ENCODE results near the gene LRFN4.

The LRFN4 gene

DNA sequence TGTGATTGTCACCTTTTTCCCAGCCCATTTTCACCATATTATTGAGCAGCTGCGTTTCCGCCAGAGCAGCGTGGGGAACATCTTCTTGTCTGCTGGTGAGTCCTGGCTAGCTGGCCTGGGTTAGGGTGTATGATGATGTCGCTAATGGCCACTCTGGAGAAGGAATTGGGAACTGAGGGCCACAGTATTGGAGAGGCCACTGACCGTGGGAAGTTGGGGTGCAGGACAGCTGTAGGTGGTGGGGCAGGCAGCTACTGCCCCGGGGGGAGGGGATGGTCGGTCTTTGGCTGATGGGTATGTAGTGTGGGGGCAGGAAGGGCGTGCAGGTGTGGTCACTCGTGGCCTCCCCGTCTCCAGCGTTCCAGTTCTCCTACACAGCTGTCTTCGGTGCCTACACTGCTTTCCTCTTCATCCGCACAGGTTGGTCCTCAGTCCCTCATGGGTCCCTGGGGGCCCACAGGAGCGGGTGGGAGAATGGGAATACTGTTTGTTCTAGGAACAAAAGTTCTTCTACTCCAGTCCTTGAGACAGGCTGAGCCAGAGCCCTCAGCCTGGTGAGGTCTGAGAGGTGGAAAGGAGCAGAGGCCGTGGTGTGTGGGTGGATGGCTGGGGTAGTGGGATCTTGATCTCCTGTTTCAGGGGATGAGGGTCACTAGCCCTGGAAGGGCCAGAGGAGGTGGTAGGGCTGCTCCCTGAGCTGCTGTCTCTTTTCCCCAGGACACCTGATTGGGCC, 11.6 kb upstream of the LRFN4 start:
- no peaks in the 10 kb centered on the region for H3K27me3 ChIP-seq (ENCODE audit: low read length)
- H4K20me1 ChIP-seq (ENCODE audit: low read depth, low read length): no peaks in the 10 kb centered on the region
- H3K9me2 ChIP-seq (replicated peaks; ENCODE audit: insufficient read depth, low read length): no peaks in the 10 kb centered on the region
- no peak overlapping the region for H3K9ac ChIP-seq (ENCODE audit: low read length)
- no peak overlapping the region for H3K4me3 ChIP-seq (ENCODE audit: insufficient read depth, low read length, poor library complexity, severe bottlenecking)
- peaks cover 37% of the 10 kb centered on the region for H3K79me2 ChIP-seq (ENCODE audit: insufficient read depth, low read length)
- no peaks in the 10 kb centered on the region for H3K9me3 ChIP-seq (ENCODE audit: insufficient read depth, low read length)
- TF ChIP-seq, protein P1, sequence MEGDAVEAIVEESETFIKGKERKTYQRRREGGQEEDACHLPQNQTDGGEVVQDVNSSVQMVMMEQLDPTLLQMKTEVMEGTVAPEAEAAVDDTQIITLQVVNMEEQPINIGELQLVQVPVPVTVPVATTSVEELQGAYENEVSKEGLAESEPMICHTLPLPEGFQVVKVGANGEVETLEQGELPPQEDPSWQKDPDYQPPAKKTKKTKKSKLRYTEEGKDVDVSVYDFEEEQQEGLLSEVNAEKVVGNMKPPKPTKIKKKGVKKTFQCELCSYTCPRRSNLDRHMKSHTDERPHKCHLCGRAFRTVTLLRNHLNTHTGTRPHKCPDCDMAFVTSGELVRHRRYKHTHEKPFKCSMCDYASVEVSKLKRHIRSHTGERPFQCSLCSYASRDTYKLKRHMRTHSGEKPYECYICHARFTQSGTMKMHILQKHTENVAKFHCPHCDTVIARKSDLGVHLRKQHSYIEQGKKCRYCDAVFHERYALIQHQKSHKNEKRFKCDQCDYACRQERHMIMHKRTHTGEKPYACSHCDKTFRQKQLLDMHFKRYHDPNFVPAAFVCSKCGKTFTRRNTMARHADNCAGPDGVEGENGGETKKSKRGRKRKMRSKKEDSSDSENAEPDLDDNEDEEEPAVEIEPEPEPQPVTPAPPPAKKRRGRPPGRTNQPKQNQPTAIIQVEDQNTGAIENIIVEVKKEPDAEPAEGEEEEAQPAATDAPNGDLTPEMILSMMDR (IDR thresholded peaks at IDR 0.05; ENCODE audit: insufficient read depth, low read length, poor library complexity, severe bottlenecking): no peak
- TF ChIP-seq EZH2phosphoT487 (conservative IDR thresholded peaks at IDR 0.05; ENCODE audit: low read length): no peak
- H3K27ac ChIP-seq (ENCODE audit: low read depth, low read length): no peak overlapping the region
- H2AFZ ChIP-seq (ENCODE audit: low read depth, low read length, severe bottlenecking): no peak overlapping the region
- H3F3A ChIP-seq (ENCODE audit: insufficient read depth): 0 out of 2 replicates have a peak, but pooled peaks cover 5% of the 10 kb centered on the region
- no peaks in the 10 kb centered on the region for H3K36me3 ChIP-seq (ENCODE audit: low read length)
- no peak overlapping the region for H3K4me2 ChIP-seq (ENCODE audit: low read depth, low read length, poor library complexity, severe bottlenecking)

DNA sequence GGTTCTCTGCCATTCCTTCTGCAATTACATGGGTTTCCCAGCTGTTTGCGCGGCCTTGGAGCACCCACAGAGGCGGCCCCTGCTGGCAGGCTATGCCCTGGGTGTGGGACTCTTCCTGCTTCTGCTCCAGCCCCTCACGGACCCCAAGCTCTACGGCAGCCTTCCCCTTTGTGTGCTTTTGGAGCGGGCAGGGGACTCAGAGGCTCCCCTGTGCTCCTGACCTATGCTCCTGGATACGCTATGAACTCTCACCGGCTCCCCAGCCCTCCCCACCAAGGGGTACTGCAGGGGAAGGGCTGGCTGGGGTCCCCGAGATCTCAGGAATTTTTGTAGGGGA, 11.0 kb upstream of the LRFN4 start:
- no peaks in the 10 kb centered on the region for H3K9me3 ChIP-seq (ENCODE audit: insufficient read depth, low read length)
- no peaks in the 10 kb centered on the region for H3K27me3 ChIP-seq (ENCODE audit: low read length)
- no peak overlapping the region for H2AFZ ChIP-seq (ENCODE audit: low read depth, low read length, severe bottlenecking)
- no peaks in the 10 kb centered on the region for H4K20me1 ChIP-seq (ENCODE audit: low read depth, low read length)
- no peak overlapping the region for H3K9ac ChIP-seq (ENCODE audit: low read length)
- no peaks in the 10 kb centered on the region for H3F3A ChIP-seq (ENCODE audit: insufficient read depth)
- no peaks in the 10 kb centered on the region for H3K36me3 ChIP-seq (ENCODE audit: low read length)
- H3K9me2 ChIP-seq (replicated peaks; ENCODE audit: insufficient read depth, low read length): no peaks in the 10 kb centered on the region
- no peak overlapping the region for H3K4me2 ChIP-seq (ENCODE audit: low read depth, low read length, poor library complexity, severe bottlenecking)
- TF ChIP-seq, protein P1 (IDR thresholded peaks at IDR 0.05; ENCODE audit: insufficient read depth, low read length, poor library complexity, severe bottlenecking): no peak
- TF ChIP-seq EZH2phosphoT487 (conservative IDR thresholded peaks at IDR 0.05; ENCODE audit: low read length): no peak
- no peak overlapping the region for H3K27ac ChIP-seq (ENCODE audit: low read depth, low read length)
- H3K4me3 ChIP-seq (ENCODE audit: insufficient read depth, low read length, poor library complexity, severe bottlenecking): no peak overlapping the region
- H3K79me2 ChIP-seq (ENCODE audit: insufficient read depth, low read length): peaks cover 34% of the 10 kb centered on the region

DNA sequence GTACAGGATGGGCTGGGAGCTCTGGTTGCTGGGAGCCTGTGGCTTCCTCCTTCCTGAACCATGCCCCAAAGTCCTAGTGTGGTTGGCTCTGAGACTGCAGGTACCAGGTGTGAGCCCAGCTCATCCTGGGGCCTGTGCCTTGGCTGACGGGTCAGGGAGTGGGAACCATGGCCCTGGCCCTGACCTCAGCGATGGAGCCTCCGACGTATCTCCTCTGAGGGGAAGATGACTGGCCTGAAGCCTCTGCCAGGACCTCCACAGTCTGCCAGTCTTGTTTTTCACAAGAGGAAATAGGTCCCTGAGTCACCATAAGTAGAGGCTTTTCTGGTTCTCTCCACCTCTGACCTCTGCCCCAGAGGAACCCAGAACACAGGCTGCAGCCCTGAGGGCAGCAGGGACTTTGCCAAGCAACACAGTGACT, 10.2 kb upstream of the LRFN4 start:
- no peaks in the 10 kb centered on the region for H3K36me3 ChIP-seq (ENCODE audit: low read length)
- TF ChIP-seq EZH2phosphoT487 (conservative IDR thresholded peaks at IDR 0.05; ENCODE audit: low read length): no peak
- TF ChIP-seq, protein P1 (IDR thresholded peaks at IDR 0.05; ENCODE audit: insufficient read depth, low read length, poor library complexity, severe bottlenecking): no peak

More for the DNA sequence above, 10.2 kb upstream of the LRFN4 start:
- Histone ChIP-seq H3K9me2 (replicated peaks; ENCODE audit: insufficient read depth, low read length) (no peaks in the 10 kb centered on the region), H3K9me3 (ENCODE audit: insufficient read depth, low read length) (no peaks in the 10 kb centered on the region), H3K27me3 (ENCODE audit: low read length) (no peaks in the 10 kb centered on the region), H3K79me2 (ENCODE audit: insufficient read depth, low read length) (peaks cover 29% of the 10 kb centered on the region), H3K4me3 (ENCODE audit: insufficient read depth, low read length, poor library complexity, severe bottlenecking) (no peak overlapping the region), H4K20me1 (ENCODE audit: low read depth, low read length) (no peaks in the 10 kb centered on the region), H3K4me2 (ENCODE audit: low read depth, low read length, poor library complexity, severe bottlenecking) (no peak overlapping the region), H3K27ac (ENCODE audit: low read depth, low read length) (no peak overlapping the region), H3F3A (ENCODE audit: insufficient read depth) (no peaks in the 10 kb centered on the region), H3K9ac (ENCODE audit: low read length) (no peak overlapping the region), H2AFZ (ENCODE audit: low read depth, low read length, severe bottlenecking) (no peak overlapping the region)
